Stimulated activated CD8-positive, alpha-beta memory T cell treated with anti-CD3 and anti-CD28 coated beads, Interleukin-15, amount 100 ng/mL, for 1 hour (primary cell): ENCODE measurements around the gene WFIKKN1.

Experiments used
- DNase-seq: peaks from one replicate; pipeline ENCODE4 v3.0.0-alpha.2; 2020; ENCODE audit warnings: low read depth

WFIKKN1 gene

DNA sequence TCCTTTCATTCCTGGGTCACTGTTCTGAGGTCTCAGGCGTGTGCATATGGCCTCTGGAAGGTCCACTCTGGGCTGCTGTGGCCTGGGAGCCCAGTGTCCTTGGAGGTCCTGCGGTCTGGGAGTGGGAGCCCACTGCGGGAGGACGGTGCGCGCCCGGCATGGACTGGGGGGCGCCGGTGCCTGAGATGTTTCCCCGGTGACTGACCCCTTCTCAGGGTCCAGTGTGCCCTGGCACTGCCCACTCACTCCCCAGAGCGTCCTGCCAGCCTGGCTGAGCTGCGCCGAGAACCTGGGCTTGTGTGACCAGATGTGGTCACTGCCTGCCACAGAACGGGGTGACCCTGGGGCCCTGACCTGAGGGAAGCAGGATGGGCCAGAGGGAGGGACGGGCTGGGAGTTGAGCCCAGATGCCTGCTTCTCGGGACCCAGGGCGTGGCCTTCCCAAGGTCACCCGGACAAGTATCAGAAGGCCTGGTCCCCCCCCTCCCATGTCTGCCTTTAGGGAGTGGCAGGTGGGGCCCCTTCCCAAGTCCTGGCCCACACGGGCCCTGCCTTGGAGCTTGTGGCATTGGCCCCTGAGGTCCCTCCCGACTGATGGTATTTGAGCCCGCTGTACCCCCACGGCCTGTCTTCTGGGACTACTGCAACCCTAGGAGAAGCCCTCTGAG, 43.6 kb downstream of the WFIKKN1 start:
- DNase-seq = no peak

GRCh38 chr16:674968-675883, 44.4 kb downstream of the WFIKKN1 start, which contains the start of gene RHBDL1:
TSS of gene RHBDL1 (plus strand) at chr16:675671. CDS start at chr16:675791, 120 bp downstream.
- DNase-seq = no peak

DNA sequence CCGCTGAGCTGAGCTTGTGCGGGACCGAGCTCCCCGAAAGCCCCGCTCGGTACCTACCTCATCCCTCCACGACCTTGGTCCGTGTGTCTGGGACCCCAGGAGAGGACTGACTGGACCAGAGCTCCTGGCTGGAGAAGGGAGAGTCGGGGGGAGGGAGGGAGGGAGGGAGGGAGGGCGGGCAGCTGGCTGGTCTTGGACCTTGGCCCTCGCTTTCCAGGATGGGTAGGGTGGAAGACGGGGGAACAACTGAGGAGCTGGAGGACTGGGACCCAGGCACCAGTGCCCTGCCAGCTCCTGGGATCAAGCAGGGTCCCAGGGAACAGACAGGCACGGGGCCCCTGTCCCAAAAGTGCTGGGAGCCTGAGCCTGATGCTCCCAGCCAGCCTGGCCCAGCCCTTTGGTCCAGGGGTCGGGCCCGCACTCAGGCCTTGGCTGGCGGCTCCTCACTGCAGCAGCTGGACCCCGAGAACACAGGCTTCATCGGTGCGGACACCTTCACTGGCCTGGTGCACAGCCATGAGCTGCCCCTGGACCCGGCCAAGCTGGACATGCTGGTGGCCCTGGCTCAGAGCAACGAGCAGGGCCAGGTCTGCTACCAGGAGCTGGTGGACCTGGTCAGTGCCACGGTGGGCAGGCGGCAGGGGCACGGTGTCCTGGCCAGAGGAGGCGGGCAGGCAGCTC, 45.2 kb downstream of the WFIKKN1 start:
- DNase-seq = no peak

DNA sequence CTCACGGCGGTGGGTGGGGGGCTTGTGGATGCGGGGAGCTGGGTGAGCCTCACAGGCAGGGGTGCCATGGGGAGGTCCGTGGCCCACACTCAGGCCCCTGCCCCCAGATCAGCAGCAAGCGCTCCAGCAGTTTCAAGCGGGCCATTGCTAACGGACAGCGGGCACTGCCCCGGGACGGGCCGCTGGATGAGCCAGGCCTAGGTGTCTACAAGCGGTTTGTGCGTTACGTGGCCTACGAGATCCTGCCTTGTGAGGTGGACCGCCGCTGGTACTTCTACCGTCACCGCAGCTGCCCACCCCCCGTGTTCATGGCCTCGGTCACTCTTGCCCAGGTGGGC, 45.7 kb downstream of the WFIKKN1 start:
- no peak for DNase-seq

DNA sequence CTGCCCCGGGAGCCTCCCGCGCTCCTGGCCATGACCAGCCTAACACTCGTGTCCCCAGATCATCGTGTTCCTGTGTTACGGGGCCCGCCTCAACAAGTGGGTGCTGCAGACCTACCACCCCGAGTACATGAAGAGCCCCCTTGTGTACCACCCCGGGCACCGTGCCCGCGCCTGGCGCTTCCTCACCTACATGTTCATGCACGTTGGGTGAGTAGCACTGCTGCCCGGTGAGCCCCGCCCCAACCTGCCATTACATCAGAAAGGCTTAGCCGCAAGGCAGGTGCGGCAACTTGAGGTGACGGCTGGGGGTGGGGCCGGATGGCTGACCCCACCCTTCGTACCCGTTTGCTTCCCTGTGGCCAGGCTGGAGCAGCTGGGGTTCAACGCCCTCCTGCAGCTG, 46.1 kb downstream of the WFIKKN1 start:
- no peak for DNase-seq

- DNase-seq = no peak
Observed at GRCh38 chr16:677316-678190, 46.8 kb downstream of the WFIKKN1 start.

DNA sequence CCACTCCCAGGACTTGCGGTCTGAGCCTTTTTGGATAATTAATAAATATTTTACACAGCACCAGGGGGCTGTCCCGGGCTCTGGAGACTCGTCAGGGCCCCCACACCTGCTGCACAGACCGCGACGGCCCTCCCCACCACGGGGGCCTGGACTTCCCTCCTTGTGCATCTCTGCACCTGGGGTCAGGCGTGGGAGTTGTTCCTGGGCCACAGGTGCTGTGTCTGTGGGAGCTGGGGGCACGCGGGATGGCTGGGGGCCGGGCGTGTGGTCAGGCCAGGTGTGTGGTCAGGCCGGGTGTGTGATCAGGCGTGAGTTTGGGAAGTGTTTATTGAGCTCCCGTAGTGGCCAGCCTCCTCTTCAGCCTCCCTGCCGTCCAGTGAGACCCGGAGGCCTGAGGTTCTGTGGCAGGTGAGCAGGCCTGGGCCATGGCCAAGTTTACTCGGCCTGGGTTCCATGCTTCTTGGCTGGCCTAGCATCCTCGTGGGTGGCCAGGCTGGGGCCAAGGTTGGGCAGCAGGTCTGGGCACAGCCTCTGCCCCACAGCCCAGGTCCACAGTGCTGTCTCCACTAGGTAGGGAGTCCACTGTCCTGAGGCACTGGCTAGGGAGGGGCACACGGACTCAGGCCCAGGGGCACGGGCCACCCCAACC, 47.5 kb downstream of the WFIKKN1 start:
- DNase-seq = no peak

DNA sequence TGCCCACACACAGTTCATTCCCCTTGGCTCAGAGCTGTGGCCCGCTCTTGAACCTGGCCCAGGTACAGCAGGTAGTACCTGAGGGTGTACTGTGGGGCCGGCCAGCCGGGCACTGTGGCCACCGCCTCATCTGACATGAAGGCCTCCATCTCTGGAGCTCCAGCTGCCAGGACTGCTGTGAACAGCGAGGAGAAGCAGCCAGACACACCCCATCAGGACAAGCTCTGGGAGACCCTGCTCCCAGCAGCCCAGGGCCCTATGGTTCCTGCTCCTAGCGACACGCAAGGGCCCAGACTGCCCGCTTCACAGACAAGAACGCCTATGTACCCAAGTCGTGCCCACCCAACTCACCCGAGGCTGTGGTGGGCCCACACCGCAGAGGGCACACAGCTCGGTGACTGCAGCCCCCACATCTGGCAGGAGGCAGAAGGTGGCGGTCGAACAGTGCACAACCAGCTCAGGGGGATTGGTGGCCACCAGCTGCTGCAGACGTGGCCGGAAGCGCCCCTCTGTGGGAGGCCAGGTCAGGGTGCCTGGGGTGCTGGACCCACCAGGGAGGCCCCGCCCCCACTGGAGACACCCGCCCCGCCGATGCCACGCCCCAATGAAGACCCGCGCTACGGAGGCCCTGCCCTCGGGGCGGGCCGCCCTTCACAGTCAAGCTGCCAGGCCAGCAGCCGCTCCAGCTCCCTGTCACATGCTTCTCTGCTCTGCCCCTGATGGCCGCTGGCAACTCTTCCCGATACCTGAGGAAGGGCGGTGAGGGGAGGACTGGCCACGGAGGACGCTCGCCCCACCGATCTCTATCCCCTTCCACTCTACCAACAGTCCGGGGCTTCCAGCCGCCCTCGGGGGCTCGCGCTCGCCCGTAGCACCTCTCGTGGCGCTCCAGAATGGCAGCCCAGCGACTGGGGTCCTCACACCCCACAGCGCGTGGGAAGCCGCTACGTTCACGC, 48.4 kb downstream of the WFIKKN1 start:
- no peak for DNase-seq

- peak; percentile 78 for DNase-seq
Observed at GRCh38 chr16:679814-680624, 49.2 kb downstream of the WFIKKN1 start, which contains the start of gene STUB1. TSS of gene STUB1 (plus strand) at chr16:680410. CDS start at chr16:680526, 116 bp downstream.

DNA sequence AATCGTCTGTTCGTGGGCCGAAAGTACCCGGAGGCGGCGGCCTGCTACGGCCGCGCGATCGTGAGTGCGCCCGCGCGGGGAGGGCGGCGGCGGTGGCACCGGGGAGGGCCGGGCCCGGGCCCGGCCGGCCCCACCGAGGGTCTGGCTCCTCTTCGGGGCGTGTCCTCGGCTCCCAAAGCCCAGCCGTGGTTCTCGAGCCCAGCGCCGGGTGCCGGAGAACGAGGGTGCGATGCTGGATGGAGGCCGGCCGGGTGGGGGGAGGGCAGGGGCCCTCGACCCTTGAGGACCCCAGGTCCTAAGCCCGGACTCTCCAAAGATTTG, 49.8 kb downstream of the WFIKKN1 start:
- DNase-seq = no peak

GRCh38 chr16:680967-681745, 50.4 kb downstream of the WFIKKN1 start:
- no peak for DNase-seq

- no peak for DNase-seq
Observed at GRCh38 chr16:681746-682427, 51.1 kb downstream of the WFIKKN1 start.

- DNase-seq = no peak
Observed at GRCh38 chr16:682493-683395, 52.0 kb downstream of the WFIKKN1 start.

DNA sequence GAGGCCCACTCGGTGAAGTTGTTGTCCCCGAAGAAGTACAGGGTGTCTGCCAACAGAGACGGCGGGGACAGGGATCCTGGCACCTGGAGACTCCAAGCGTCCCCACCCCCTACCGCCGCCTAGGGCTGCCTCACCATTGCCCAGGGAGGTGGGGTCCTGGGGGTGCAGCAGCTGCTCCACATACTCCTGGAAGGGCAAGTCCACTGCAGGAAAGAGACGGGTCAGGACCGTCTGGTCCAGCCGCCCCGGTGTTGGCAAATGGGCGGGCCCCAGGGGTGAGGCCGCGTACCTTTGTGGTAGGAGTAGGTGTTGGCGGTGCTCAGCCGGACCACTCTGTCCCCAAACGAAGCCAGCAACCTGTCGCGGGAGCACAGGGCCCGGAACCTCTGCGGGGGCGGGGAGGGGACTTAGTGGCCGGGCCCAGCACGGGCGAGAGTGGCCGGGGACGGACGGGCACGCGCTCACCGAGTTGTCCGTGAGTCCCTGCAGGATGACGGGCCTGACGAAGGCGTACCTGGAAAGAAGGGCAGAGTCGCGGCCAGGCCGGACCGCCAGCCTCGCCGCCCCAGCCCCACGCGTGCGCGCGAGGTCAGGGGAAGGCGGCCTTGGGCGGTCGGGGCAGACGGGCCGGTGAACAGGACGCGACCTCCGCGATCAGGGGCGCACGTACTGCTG, 52.7 kb downstream of the WFIKKN1 start:
- no peak for DNase-seq
